Loucy (cell line): ENCODE results near the gene TRIM2.
A peak's percentile ranks its signal among the peaks of the same experiment; 100 is the strongest.

Experiments
- H2AFZ ChIP-seq: fragments of 200-600 bp; sonication (generic); 2 replicates; pipeline ENCODE4 v1.6.0; 2016; ENCODE audit warnings: antibody characterized with exemption, mild to moderate bottlenecking, low read length, moderate library complexity
- H3F3A ChIP-seq: fragments of 200-600 bp; 2 replicates; pipeline ENCODE4 v1.6.0; 2016; ENCODE audit warnings: antibody characterized with exemption, low read depth, mild to moderate bottlenecking
- H3K27me3 ChIP-seq: fragments of 200-600 bp; sonication (generic); 2 replicates; pipeline ENCODE4 v1.6.1; 2014; ENCODE audit warnings: low read length, mild to moderate bottlenecking; ENCODE audit not compliant: insufficient read depth, poor library complexity, severe bottlenecking
- H3K36me3 ChIP-seq: fragments of 200-600 bp; sonication (generic); 2 replicates; pipeline ENCODE4 v1.6.1; 2016; ENCODE audit warnings: low read length; ENCODE audit not compliant: insufficient read depth
- H3K4me1 ChIP-seq: fragments of 200-600 bp; sonication (generic); 2 replicates; pipeline ENCODE4 v1.5.1; 2014; ENCODE audit warnings: low read length, mild to moderate bottlenecking; ENCODE audit not compliant: insufficient read depth, poor library complexity, severe bottlenecking
- H3K4me2 ChIP-seq: fragments of 200-600 bp; sonication (generic); 2 replicates; pipeline ENCODE4 v1.6.0; 2014; ENCODE audit warnings: antibody characterized with exemption, low read length, low read depth, mild to moderate bottlenecking; ENCODE audit not compliant: poor library complexity, severe bottlenecking
- H3K4me3 ChIP-seq: fragments of 200-600 bp; sonication (generic); 2 replicates; pipeline ENCODE4 v1.5.1; 2014; ENCODE audit warnings: low read length, mild to moderate bottlenecking, mixed read lengths; ENCODE audit not compliant: poor library complexity, severe bottlenecking
- H3K79me2 ChIP-seq: fragments of 200-600 bp; sonication (generic); 2 replicates; pipeline ENCODE4 v1.6.1; 2014; ENCODE audit warnings: low read length; ENCODE audit not compliant: insufficient read depth
- H3K9ac ChIP-seq: fragments of 200-600 bp; sonication (generic); 2 replicates; pipeline ENCODE4 v1.6.0; 2014; ENCODE audit warnings: mild to moderate bottlenecking, low read depth, low read length, moderate library complexity; ENCODE audit not compliant: poor library complexity, severe bottlenecking
- H3K9me2 ChIP-seq: fragments of 200-600 bp; sonication (generic); replicated peaks from 2 replicates; pipeline ENCODE4 v1.6.1; 2016; ENCODE audit warnings: low read depth, low read length, mixed read lengths
- H3K9me3 ChIP-seq: fragments of 200-600 bp; sonication (generic); 2 replicates; pipeline ENCODE4 v1.6.1; 2014; ENCODE audit warnings: mild to moderate bottlenecking, antibody characterized with exemption, low read length, low read depth; ENCODE audit not compliant: insufficient read depth
- H4K20me1 ChIP-seq: fragments of 200-600 bp; sonication (generic); 2 replicates; pipeline ENCODE4 v1.6.0; 2014; ENCODE audit warnings: antibody characterized with exemption, low read length, mild to moderate bottlenecking; ENCODE audit not compliant: insufficient read depth, poor library complexity, severe bottlenecking
- CTCF ChIP-seq: fragments of 200-600 bp; sonication (generic); conservative IDR thresholded peaks from 2 replicates; pipeline ENCODE4 v1.5.1; 2014; ENCODE audit warnings: mild to moderate bottlenecking, antibody characterized with exemption, low read length
- EZH2phosphoT487 ChIP-seq: fragments of 200-600 bp; IDR thresholded peaks from 2 replicates; pipeline ENCODE4 v1.6.1; 2018; ENCODE audit warnings: antibody characterized with exemption, mild to moderate bottlenecking, moderate library complexity, borderline replicate concordance

The TRIM2 gene

GRCh38 chr4:153246446-153247115 is 42.3 kb downstream of the TRIM2 start:
- Histone ChIP-seq H3F3A (no peaks in the 10 kb centered on the region), H2AFZ (no peak overlapping the region), H3K4me3 (no peak overlapping the region), H4K20me1 (no peaks in the 10 kb centered on the region), H3K27me3 (no peaks in the 10 kb centered on the region), H3K9me3 (no peaks in the 10 kb centered on the region), H3K4me2 (no peak overlapping the region), H3K36me3 (no peaks in the 10 kb centered on the region), H3K9me2 (no peaks in the 10 kb centered on the region), H3K4me1 (peaks cover 21% of the 10 kb centered on the region), H3K79me2 (no peaks in the 10 kb centered on the region), H3K9ac (no peak overlapping the region)
- TF ChIP-seq EZH2phosphoT487 (no peak), CTCF (no peak)

- Histone ChIP-seq H3K4me1 (peaks cover 21% of the 10 kb centered on the region), H3F3A (no peaks in the 10 kb centered on the region), H3K9ac (no peak overlapping the region), H3K4me3 (no peak overlapping the region), H4K20me1 (no peaks in the 10 kb centered on the region), H3K27me3 (no peaks in the 10 kb centered on the region), H3K36me3 (no peaks in the 10 kb centered on the region), H3K9me3 (no peaks in the 10 kb centered on the region), H3K4me2 (no peak overlapping the region), H2AFZ (no peak overlapping the region), H3K9me2 (no peaks in the 10 kb centered on the region), H3K79me2 (no peaks in the 10 kb centered on the region)
- no peak for TF ChIP-seq EZH2phosphoT487
- TF ChIP-seq CTCF, result no peak
Observed at GRCh38 chr4:153247116-153247490, 42.9 kb downstream of the TRIM2 start.

GRCh38 chr4:153248641-153249198 is 44.5 kb downstream of the TRIM2 start:
- Histone ChIP-seq H3F3A (no peaks in the 10 kb centered on the region), H3K9me3 (no peaks in the 10 kb centered on the region), H3K4me2 (peak overlapping the region; percentile 87), H3K9me2 (no peaks in the 10 kb centered on the region), H3K36me3 (no peaks in the 10 kb centered on the region), H4K20me1 (no peaks in the 10 kb centered on the region), H3K9ac (peak overlapping the region; percentile 70), H3K79me2 (no peaks in the 10 kb centered on the region), H3K4me3 (peak overlapping the region; percentile 83), H3K27me3 (no peaks in the 10 kb centered on the region), H2AFZ (peak overlapping the region; percentile 92), H3K4me1 (peaks cover 18% of the 10 kb centered on the region)
- TF ChIP-seq EZH2phosphoT487 (no peak), CTCF (no peak)
